Measurements from ENCODE around the gene SEC61A2.

GRCh38 chr10:12156367-12157123 is 27.1 kb downstream of the SEC61A2 start:
- TF ChIP-seq POLR2AphosphoS5 (IDR thresholded peaks at IDR 0.05; ENCODE audit: borderline replicate concordance, low read depth, low read length) (no peak), EZH2 (IDR thresholded peaks at IDR 0.05) (no peak), FOXP2 (optimal IDR thresholded peaks at IDR 0.05; ENCODE audit: control extremely low read depth, extremely low read length, insufficient read depth) (no peak)
